ENCODE data around the gene GGCT. TPM values are rescaled to one million over a fixed set of nuclear protein-coding genes. Genes with fewer than 3 reads are reported as not detected.

GGCT gene
- total RNA-seq, 4 donors from 2014 or later: 24.1 to 47.0 (median 30.1) TPM

DNA sequence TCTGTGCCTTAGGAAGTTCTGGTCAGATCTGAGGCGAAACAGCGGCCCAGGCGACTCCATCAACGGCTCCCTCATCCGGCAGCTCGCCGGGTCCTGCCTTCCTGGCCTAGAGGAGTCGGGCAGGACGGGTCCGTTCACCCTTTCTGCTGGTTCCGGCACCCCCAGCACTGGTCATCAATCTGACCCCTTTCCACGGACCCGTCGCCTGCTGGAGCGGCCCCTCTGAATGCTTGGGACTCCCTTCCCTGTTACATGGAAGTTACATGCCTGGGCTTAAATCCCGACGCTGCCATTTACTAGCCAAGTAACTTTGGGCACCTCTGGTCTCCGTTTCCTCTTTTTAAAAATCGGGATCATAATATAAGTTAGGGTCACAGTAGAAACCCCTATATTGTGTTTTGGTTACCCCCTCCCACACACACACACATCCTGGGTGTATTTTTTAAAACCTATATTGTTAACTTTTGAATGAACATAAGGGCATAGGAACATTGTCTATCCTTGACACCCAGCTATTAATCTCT lies 607 bp upstream of the GGCT start:
- H3K9me3 ChIP-seq: no peaks in the 10 kb centered on the region
- H3K27ac ChIP-seq: peak overlapping the region; percentile 84 to 89 (median 89)
- peak overlapping the region in 2 of 3 donors; percentile 26 to 91 for H3K4me3 ChIP-seq (replicated peaks in 1 of 3)
- H3K36me3 ChIP-seq: no peaks in the 10 kb centered on the region
- peaks cover 18 to 24% of the 10 kb centered on the region in 2 donors for H3K4me1 ChIP-seq
- no peaks in the 10 kb centered on the region for H3K27me3 ChIP-seq
- TF ChIP-seq, protein P1, sequence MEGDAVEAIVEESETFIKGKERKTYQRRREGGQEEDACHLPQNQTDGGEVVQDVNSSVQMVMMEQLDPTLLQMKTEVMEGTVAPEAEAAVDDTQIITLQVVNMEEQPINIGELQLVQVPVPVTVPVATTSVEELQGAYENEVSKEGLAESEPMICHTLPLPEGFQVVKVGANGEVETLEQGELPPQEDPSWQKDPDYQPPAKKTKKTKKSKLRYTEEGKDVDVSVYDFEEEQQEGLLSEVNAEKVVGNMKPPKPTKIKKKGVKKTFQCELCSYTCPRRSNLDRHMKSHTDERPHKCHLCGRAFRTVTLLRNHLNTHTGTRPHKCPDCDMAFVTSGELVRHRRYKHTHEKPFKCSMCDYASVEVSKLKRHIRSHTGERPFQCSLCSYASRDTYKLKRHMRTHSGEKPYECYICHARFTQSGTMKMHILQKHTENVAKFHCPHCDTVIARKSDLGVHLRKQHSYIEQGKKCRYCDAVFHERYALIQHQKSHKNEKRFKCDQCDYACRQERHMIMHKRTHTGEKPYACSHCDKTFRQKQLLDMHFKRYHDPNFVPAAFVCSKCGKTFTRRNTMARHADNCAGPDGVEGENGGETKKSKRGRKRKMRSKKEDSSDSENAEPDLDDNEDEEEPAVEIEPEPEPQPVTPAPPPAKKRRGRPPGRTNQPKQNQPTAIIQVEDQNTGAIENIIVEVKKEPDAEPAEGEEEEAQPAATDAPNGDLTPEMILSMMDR (IDR thresholded peaks at IDR 0.05): peak in 2 of 6 experiments; percentile 11 to 15
- TF ChIP-seq POLR2A (IDR thresholded peaks at IDR 0.05): no peak
- intact Hi-C loops (cut with DNase I): loop anchor here (10.0 kb wide), 1 partner anchor 60 kb away; no protein-coding TSS in a partner anchor
- WGBS, 2 donors: 19 to 26% methylated on average over 18 to 19 of the region's 19 CpGs
- DNase-seq: no peak

DNA sequence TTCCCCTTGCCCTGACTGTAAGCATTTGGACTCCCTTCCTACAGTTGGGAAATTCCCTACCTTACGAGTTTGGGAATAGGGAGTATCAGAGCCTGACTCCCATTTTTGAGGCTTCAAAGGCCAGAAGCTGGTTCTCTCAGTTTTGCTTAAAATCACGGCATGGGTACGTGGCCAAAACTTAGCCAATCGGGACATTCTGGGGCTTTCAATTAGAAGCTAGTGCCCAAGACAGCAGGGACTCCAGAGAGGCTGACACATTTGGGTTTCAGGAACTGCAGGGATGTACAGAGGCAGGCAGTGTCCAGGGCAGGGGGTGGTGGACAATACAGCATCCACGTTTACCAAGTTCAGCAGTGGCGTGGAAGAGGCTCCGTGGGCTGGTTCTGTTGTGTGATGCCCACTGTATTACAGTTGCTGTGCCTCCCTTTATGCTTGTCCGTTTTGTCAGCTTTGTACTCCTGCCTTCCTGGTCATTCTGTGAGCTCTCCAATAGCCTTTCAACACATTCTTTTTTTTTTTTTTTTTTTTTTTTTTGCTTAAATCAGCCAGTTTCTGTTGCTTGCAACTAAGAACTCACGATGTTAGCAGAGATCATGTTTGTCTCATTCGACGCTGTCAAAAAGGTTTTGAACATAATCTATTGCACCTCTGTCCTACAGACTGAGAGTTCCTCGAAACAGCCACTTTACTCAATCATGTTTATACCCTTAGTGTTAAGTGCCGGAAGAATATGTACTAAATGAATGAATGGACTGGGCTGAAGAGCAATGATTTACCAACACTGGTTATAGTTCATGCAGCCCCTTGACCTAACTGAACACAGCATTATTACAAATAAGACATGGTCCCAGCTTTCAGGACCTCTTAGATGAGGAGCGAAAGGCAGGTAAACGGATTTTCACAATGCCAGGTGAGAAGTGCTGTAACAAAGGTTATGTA lies 1.1 kb downstream of the GGCT start:
- intact Hi-C loops (cut with DNase I): loop anchor here (10.0 kb wide), 1 partner anchor 61 kb away; no protein-coding TSS in a partner anchor

DNA sequence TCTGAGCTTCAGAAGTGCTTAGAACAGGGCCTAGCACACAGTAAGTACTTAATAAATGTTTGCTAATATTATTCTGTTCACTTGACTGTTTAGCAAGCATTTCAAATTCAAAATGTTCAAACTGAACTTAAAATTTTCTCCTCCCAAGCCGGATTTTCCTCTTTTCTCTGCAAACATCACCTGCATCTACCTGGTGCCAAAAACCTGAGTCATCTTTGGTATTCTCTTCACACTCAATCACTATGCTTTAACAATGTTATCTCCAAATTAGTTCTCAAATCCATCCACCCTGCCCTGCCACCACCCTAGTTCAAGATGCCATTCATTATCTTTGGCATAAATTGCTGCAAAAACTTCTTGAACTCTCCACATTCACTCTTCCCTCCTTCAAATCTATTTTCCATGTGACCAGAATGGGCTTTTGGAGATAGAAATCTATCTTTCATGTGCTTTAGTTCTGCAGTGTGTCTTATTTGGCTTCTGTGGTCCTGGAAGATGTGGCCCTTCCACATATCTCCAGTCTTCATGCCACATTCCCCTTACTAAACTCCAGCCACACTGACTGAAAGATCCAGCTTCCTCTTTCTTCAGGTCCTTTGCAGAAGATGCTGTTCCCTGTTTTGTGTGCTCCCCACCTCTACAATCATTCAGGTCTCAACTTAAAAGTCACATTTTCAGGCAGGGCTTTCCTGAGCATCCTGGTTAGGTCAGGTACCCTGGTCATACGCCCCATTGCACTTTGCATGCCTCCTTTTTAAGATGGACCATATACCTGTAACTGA lies 2.0 kb downstream of the GGCT start:
- H3K9me3 ChIP-seq: no peaks in the 10 kb centered on the region
- H3K4me3 ChIP-seq (replicated peaks in 1 of 3): no peak overlapping the region
- no peaks in the 10 kb centered on the region for H3K27me3 ChIP-seq
- DNase-seq: no peak
- H3K27ac ChIP-seq: no peak overlapping the region
- WGBS, 2 donors: 89 to 98% methylated on average over 2 of the region's 2 CpGs
- H3K4me1 ChIP-seq: peaks cover 18 to 19% of the 10 kb centered on the region in 2 donors
- no peaks in the 10 kb centered on the region for H3K36me3 ChIP-seq
- TF ChIP-seq, protein P1 (IDR thresholded peaks at IDR 0.05): no peak
- TF ChIP-seq POLR2A (IDR thresholded peaks at IDR 0.05): no peak
- intact Hi-C loops (cut with DNase I): loop anchor here (10.0 kb wide), 1 partner anchor 62 kb away; no protein-coding TSS in a partner anchor

More for the DNA sequence above, 1.1 kb downstream of the GGCT start:
- Histone ChIP-seq H3K36me3 (no peaks in the 10 kb centered on the region), H3K4me3 (replicated peaks in 1 of 3) (peak overlapping the region; percentile 72 to 91 (median 89)), H3K4me1 (peaks cover 18 to 19% of the 10 kb centered on the region in 2 donors), H3K27ac (no peak overlapping the region), H3K9me3 (no peaks in the 10 kb centered on the region), H3K27me3 (no peaks in the 10 kb centered on the region)
- WGBS, 2 donors: 58 to 64% methylated on average over 15 of the region's 15 CpGs
- DNase-seq: no peak
- TF ChIP-seq POLR2A (IDR thresholded peaks at IDR 0.05): no peak
- TF ChIP-seq, protein P1 (IDR thresholded peaks at IDR 0.05): no peak

DNA sequence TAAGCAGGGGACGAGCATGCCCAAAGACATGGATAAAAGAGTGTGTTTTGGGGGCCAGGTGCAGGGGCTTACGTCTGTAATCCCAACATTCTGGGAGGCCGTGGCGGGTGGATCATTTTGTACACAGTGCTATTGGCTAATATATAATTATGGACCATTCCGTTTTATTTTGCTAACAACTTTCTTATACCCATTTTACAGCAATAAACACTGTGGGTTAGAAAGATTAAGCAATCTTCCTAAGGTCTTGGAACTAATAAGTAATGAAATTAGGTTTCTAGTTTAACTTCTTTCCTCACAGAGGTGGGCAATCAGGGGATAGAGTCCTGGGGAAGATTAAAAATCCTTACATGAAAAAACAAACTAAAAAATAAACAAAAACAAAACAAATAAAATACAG lies 3.4 kb downstream of the GGCT start:
- 86 to 95% methylated on average over 5 of the region's 5 CpGs for WGBS, 2 donors
- Histone ChIP-seq H3K27me3 (no peaks in the 10 kb centered on the region), H3K4me3 (replicated peaks in 1 of 3) (no peak overlapping the region), H3K36me3 (no peaks in the 10 kb centered on the region), H3K27ac (no peak overlapping the region), H3K4me1 (peaks cover 18 to 19% of the 10 kb centered on the region in 2 donors), H3K9me3 (no peaks in the 10 kb centered on the region)
- TF ChIP-seq, protein P1 (IDR thresholded peaks at IDR 0.05): no peak
- TF ChIP-seq POLR2A (IDR thresholded peaks at IDR 0.05): no peak
- DNase-seq: no peak
- intact Hi-C loops (cut with DNase I): loop anchor here (10.0 kb wide), 1 partner anchor 64 kb away; no protein-coding TSS in a partner anchor
